Activated CD8-positive, alpha-beta T cell treated with anti-CD3 and anti-CD28 coated beads for 36 hours (primary cell): ENCODE measurements around the gene NCR3LG1. TPM values are rescaled to one million over a fixed set of nuclear protein-coding genes. Genes with fewer than 3 reads are reported as not detected.

Source experiments
- ATAC-seq: fragments of 200-7000 bp; cut with Tn5 transposase; one replicate; pipeline ENCODE4 v1.10.0; 2021; ENCODE audit warnings: mild to moderate bottlenecking, moderate library complexity
- CTCF ChIA-PET: fragments of 350-600 bp; sonication (Branson Sonifier 250); formaldehyde crosslinking; loops from one replicate; lab custom pipeline; 2021; ENCODE audit warnings: antibody characterized with exemption; lab: Charles Lee
- POLR2A ChIA-PET: fragments of 350-600 bp; sonication (Branson Sonifier 250); formaldehyde crosslinking; loops from one replicate; lab custom pipeline; 2021; ENCODE audit warnings: antibody characterized with exemption; lab: Charles Lee
- DNase-seq: peaks from one replicate; pipeline ENCODE4 v3.0.0-alpha.2; 2020
- H3K27ac Mint-ChIP-seq: one replicate; pipeline ENCODE4 v1.8.0; 2021; ENCODE audit warnings: mild to moderate bottlenecking, mixed read lengths
- H3K27me3 Mint-ChIP-seq: one replicate; pipeline ENCODE4 v1.8.0; 2021; ENCODE audit warnings: mixed read lengths
- H3K36me3 Mint-ChIP-seq: one replicate; pipeline ENCODE4 v1.8.0; 2021; ENCODE audit warnings: low read depth, mixed read lengths
- H3K4me1 Mint-ChIP-seq: one replicate; pipeline ENCODE4 v1.8.0; 2021; ENCODE audit warnings: low read depth, mixed read lengths
- H3K4me3 Mint-ChIP-seq: one replicate; pipeline ENCODE4 v1.8.0; 2021; ENCODE audit warnings: mild to moderate bottlenecking, moderate library complexity, mixed read lengths
- H3K9me3 Mint-ChIP-seq: one replicate; pipeline ENCODE4 v1.8.0; 2021; ENCODE audit warnings: mixed read lengths
- CTCF ChIP-seq: fragments of 200-600 bp; IDR thresholded peaks from one replicate; pipeline ENCODE4 v1.8.0; 2022; ENCODE audit warnings: antibody characterized with exemption, mild to moderate bottlenecking
- intact Hi-C: fragments of 100-400 bp; cut with micrococcal nuclease; formaldehyde crosslinking; loops from one replicate; pipeline ENCODE4 v1.10.0; 2022
- total RNA-seq, 2 experiments: library from RNA; stranded (reverse); gene quantifications; one replicate each; pipeline ENCODE4 v1.2.3, GENCODE V29; 2021

Gene NCR3LG1
- total RNA-seq, 2 experiments from 2014 or later = 3.4 to 4.2 TPM

- Mint-ChIP-seq H3K27ac (no peak overlapping the region), H3K4me3 (no peak overlapping the region), H3K9me3 (no peaks in the 10 kb centered on the region), H3K4me1 (no peaks in the 10 kb centered on the region), H3K36me3 (no peaks in the 10 kb centered on the region), H3K27me3 (peaks cover 4% of the 10 kb centered on the region)
- ChIA-PET POLR2A (no interaction called here), CTCF (no interaction called here)
- ATAC-seq (no peak), DNase-seq (no peak)
- TF ChIP-seq CTCF = no peak
- intact Hi-C loops = no loop called here
Observed at GRCh38 chr11:17408641-17409040, 57.0 kb downstream of the NCR3LG1 start.

- no peak for TF ChIP-seq CTCF
- Mint-ChIP-seq H3K36me3 (no peaks in the 10 kb centered on the region), H3K4me1 (peaks cover 9% of the 10 kb centered on the region), H3K27ac (no peak overlapping the region), H3K9me3 (no peaks in the 10 kb centered on the region), H3K4me3 (no peak overlapping the region), H3K27me3 (peaks cover 9% of the 10 kb centered on the region)
- CTCF ChIA-PET = interaction anchor here (1.5 kb wide), 1 partner anchor 22 kb away, joined by 3 read pairs; the partner anchor contains the start of gene KCNJ11
- POLR2A ChIA-PET = no interaction called here
- intact Hi-C loops = no loop called here
- DNase-seq (no peak), ATAC-seq (no peak)
Observed at GRCh38 chr11:17410606-17411379, 59.2 kb downstream of the NCR3LG1 start.

- no peak for DNase-seq
- intact Hi-C loops = no loop called here
- H3K9me3 Mint-ChIP-seq = no peaks in the 10 kb centered on the region
- ChIA-PET CTCF (interaction anchor here (1.5 kb wide), 1 partner anchor 23 kb away, joined by 3 read pairs; the partner anchor contains the start of gene KCNJ11), POLR2A (no interaction called here)
- TF ChIP-seq CTCF = no peak
- H3K4me1 Mint-ChIP-seq = peaks cover 9% of the 10 kb centered on the region
- H3K36me3 Mint-ChIP-seq = no peaks in the 10 kb centered on the region
- no peak overlapping the region for H3K4me3 Mint-ChIP-seq
- peaks cover 12% of the 10 kb centered on the region for H3K27me3 Mint-ChIP-seq
- H3K27ac Mint-ChIP-seq = no peak overlapping the region
- ATAC-seq = no peak
Observed at GRCh38 chr11:17411418-17411817, 59.8 kb downstream of the NCR3LG1 start.

- ATAC-seq (no peak), DNase-seq (no peak)
- H3K4me1 Mint-ChIP-seq = peaks cover 9% of the 10 kb centered on the region
- no peaks in the 10 kb centered on the region for H3K9me3 Mint-ChIP-seq
- no peak for TF ChIP-seq CTCF
- no peaks in the 10 kb centered on the region for H3K36me3 Mint-ChIP-seq
- intact Hi-C loops = no loop called here
- H3K27ac Mint-ChIP-seq = no peak overlapping the region
- ChIA-PET POLR2A (no interaction called here), CTCF (interaction anchor here (1.2 kb wide), 1 partner anchor 183 kb away, joined by 3 read pairs; no protein-coding TSS in a partner anchor)
- no peak overlapping the region for H3K4me3 Mint-ChIP-seq
- peaks cover 17% of the 10 kb centered on the region for H3K27me3 Mint-ChIP-seq
Observed at GRCh38 chr11:17412488-17413180, 61.0 kb downstream of the NCR3LG1 start.
